HFF-Myc (cell line): ENCODE data around the gene PGBD5.

Experiments
- DNase-seq: peaks from one replicate; pipeline ENCODE4 v3.0.0-alpha.2; 2011; ENCODE audit warnings: low read depth; ENCODE audit errors: extremely low read depth
- H3K4me3 ChIP-seq: replicated peaks from 2 replicates; pipeline ENCODE4 v1.5.1; 2011; ENCODE audit warnings: low read depth, mild to moderate bottlenecking, control low read depth, low read length
- TF ChIP-seq, protein P1 (sequence below): IDR thresholded peaks from 2 replicates; pipeline ENCODE4 v1.5.1; 2012; ENCODE audit warnings: mild to moderate bottlenecking, low read depth, low read length, control low read depth; ENCODE audit errors: missing control alignments

The PGBD5 gene

DNA sequence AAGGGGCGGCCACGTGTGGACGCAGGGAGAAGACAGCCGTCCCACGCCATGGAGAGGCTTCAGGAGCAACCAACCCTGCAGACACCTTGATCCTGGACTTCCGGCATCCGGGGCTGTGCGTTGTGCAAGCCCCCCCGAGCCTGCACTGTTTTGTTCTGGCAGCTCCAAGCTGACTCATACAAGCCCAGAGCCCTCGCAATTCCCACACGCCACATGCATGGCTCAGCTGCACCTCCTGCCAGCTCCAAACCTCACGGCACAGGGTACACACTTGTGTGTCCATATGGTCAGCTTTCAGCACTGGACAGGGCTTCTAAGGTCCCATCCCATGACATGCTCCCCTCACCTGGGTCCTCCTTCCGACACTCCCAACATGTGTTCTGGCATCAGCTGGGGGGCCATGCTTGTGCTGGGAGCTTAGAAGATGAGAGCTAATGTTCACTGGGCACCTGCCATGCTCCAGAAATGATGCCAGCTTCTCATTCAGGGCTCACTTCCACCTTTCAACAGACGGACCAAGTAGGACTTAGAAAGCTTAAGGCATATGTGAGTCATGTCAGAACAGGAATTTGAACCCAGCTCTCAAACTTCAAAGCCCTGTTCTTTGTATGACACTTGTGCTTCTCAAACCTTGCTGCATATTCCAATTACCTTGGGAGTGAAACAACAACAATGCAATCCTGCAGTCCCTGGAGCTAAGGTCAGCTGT, 137.3 kb downstream of the PGBD5 start:
- H3K4me3 ChIP-seq = no peak overlapping the region
- TF ChIP-seq, protein P1, sequence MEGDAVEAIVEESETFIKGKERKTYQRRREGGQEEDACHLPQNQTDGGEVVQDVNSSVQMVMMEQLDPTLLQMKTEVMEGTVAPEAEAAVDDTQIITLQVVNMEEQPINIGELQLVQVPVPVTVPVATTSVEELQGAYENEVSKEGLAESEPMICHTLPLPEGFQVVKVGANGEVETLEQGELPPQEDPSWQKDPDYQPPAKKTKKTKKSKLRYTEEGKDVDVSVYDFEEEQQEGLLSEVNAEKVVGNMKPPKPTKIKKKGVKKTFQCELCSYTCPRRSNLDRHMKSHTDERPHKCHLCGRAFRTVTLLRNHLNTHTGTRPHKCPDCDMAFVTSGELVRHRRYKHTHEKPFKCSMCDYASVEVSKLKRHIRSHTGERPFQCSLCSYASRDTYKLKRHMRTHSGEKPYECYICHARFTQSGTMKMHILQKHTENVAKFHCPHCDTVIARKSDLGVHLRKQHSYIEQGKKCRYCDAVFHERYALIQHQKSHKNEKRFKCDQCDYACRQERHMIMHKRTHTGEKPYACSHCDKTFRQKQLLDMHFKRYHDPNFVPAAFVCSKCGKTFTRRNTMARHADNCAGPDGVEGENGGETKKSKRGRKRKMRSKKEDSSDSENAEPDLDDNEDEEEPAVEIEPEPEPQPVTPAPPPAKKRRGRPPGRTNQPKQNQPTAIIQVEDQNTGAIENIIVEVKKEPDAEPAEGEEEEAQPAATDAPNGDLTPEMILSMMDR = no peak
- no peak for DNase-seq

GRCh38 chr1:230287674-230288315, 138.3 kb downstream of the PGBD5 start:
- TF ChIP-seq, protein P1 = no peak
- DNase-seq = no peak
- H3K4me3 ChIP-seq = no peak overlapping the region

- no peak overlapping the region for H3K4me3 ChIP-seq
- TF ChIP-seq, protein P1 = no peak
- DNase-seq = no peak
Measured at GRCh38 chr1:230286890-230287269, 139.3 kb downstream of the PGBD5 start.

DNA sequence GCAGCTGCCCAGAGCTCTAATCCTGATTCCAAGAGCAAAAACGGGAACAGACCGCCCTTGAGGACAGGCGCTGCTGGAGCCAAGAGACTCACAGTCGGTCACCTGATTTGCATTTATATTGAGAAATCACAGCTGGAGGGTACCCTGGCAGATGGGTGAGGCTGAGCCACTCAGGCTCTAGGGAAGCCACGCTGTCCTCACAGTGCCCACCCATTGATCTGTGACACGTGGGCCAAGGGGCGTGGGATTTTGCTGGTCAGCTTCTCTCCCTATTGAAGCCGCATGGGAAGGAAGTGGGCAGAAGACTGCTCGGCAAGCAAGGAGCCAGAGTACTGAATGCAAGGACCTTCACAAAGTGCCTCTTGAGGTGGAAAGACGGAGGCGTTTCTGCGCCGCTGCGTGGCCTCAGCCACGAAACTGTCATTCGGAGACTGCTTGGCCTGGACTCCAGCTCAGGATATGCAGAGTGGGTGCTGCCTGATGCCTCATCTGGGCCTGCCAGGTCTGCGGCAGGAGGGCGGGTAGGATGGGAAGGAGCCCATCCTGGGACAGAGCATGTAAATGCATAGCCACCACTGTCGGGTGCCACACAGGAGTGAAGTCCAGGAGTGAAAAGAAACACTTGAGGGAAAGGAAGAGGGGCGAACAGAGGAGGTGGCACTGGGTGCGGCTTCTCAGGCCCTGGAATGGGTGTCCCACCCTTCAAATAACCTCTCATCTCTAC, 139.8 kb downstream of the PGBD5 start:
- no peak overlapping the region for H3K4me3 ChIP-seq
- TF ChIP-seq, protein P1 = no peak
- no peak for DNase-seq

DNA sequence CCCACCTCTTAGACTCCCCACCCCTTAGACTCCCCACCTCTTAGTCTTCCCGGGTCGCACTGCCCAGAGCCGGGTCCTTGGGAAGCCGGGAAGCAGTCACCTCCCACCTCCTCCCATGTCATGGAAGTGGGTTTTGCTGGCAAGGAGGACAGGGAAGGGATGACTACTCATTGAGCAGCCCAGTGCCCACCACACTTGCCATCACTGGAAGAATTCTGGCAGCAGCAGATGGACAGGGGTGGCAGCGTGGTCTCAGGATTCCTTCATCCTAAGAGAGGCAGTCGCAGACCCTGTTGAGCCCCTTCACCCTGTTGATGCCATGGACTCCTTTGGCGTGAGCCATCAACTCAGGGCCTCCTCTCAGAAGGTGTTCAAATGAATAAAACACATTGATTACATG, 140.8 kb downstream of the PGBD5 start:
- no peak for DNase-seq
- no peak overlapping the region for H3K4me3 ChIP-seq
- TF ChIP-seq, protein P1 = no peak

DNA sequence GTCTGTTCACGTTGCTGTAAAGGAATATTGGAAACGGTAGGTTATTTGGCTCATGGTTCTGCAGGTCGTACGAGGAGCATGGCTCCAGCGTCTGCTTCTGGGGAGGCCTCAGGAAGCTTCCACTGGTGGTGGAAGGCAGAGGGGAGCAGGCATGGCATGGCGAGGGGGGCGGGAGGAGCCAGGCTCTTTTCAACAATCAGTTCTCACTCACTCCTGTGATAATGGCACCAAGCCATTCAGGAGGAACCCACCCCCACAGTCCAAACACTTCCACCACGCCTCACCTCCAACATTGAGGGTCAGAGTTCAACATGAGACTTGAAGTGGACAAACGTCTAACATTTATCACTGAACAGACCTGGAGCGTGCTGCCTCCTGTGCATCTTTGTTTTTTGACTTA, 141.2 kb downstream of the PGBD5 start:
- H3K4me3 ChIP-seq = no peak overlapping the region
- no peak for DNase-seq
- TF ChIP-seq, protein P1 = no peak
